NCI-H82 treated with DMSO at 0.1 percent for 48 hours (cell line): ENCODE results near the gene PITHD1.
A peak's percentile ranks its signal among the peaks of the same experiment; 100 is the strongest.
"Not testable (repeated sequence)": the region's sequence is repeated elsewhere in the genome, so short reads cannot be mapped to it uniquely, and the experiment has no call there.

ENCODE experiments used
- DNase-seq: peaks from one replicate; lab custom pipeline; 2025; ENCODE audit not compliant: unreplicated experiment; lab: John Stamatoyannopoulos, UW

The PITHD1 gene

GRCh38 chr1:23823767-23824166 lies 45.5 kb downstream of the PITHD1 start:
- no peak for DNase-seq

- no peak for DNase-seq
These were observed 46.5 kb downstream of the PITHD1 start for GRCh38 chr1:23824711-23825075.

- DNase-seq, result peak; percentile 77
These were observed 47.0 kb downstream of the PITHD1 start, which contains the start of gene HMGCL for GRCh38 chr1:23825076-23825761. TSS of gene HMGCL (minus strand) at chr1:23825429. CDS start at chr1:23825415, 14 bp downstream.

- DNase-seq, result peak; percentile 19
These were observed 47.7 kb downstream of the PITHD1 start for GRCh38 chr1:23825762-23826522.

- DNase-seq, result not testable (repeated sequence)
These were observed 48.4 kb downstream of the PITHD1 start for GRCh38 chr1:23826590-23826989.

GRCh38 chr1:23827717-23828116 lies 49.5 kb downstream of the PITHD1 start:
- no peak for DNase-seq

GRCh38 chr1:23834156-23834555 lies 55.9 kb downstream of the PITHD1 start:
- not testable (repeated sequence) for DNase-seq

- DNase-seq, result no peak
These were observed 57.8 kb downstream of the PITHD1 start for GRCh38 chr1:23836037-23836436.
